Activated CD8-positive, alpha-beta T cell treated with anti-CD3 and anti-CD28 coated beads for 36 hours (primary cell): ENCODE results near the gene PLA2G2E. TPM values are rescaled to one million over a fixed set of nuclear protein-coding genes. Genes with fewer than 3 reads are reported as not detected.

Source experiments
- ATAC-seq: fragments of 200-7000 bp; cut with Tn5 transposase; one replicate; pipeline ENCODE4 v1.10.0; 2021; ENCODE audit warnings: mild to moderate bottlenecking, moderate library complexity
- CTCF ChIA-PET: fragments of 350-600 bp; sonication (Branson Sonifier 250); formaldehyde crosslinking; loops from one replicate; lab custom pipeline; 2021; ENCODE audit warnings: antibody characterized with exemption; lab: Charles Lee
- POLR2A ChIA-PET: fragments of 350-600 bp; sonication (Branson Sonifier 250); formaldehyde crosslinking; loops from one replicate; lab custom pipeline; 2021; ENCODE audit warnings: antibody characterized with exemption; lab: Charles Lee
- DNase-seq: peaks from one replicate; pipeline ENCODE4 v3.0.0-alpha.2; 2020
- H3K27ac Mint-ChIP-seq: one replicate; pipeline ENCODE4 v1.8.0; 2021; ENCODE audit warnings: mild to moderate bottlenecking, mixed read lengths
- H3K27me3 Mint-ChIP-seq: one replicate; pipeline ENCODE4 v1.8.0; 2021; ENCODE audit warnings: mixed read lengths
- H3K36me3 Mint-ChIP-seq: one replicate; pipeline ENCODE4 v1.8.0; 2021; ENCODE audit warnings: low read depth, mixed read lengths
- H3K4me1 Mint-ChIP-seq: one replicate; pipeline ENCODE4 v1.8.0; 2021; ENCODE audit warnings: low read depth, mixed read lengths
- H3K4me3 Mint-ChIP-seq: one replicate; pipeline ENCODE4 v1.8.0; 2021; ENCODE audit warnings: mild to moderate bottlenecking, moderate library complexity, mixed read lengths
- H3K9me3 Mint-ChIP-seq: one replicate; pipeline ENCODE4 v1.8.0; 2021; ENCODE audit warnings: mixed read lengths
- CTCF ChIP-seq: fragments of 200-600 bp; IDR thresholded peaks from one replicate; pipeline ENCODE4 v1.8.0; 2022; ENCODE audit warnings: antibody characterized with exemption, mild to moderate bottlenecking
- intact Hi-C: fragments of 100-400 bp; cut with micrococcal nuclease; formaldehyde crosslinking; loops from one replicate; pipeline ENCODE4 v1.10.0; 2022
- total RNA-seq, 2 experiments: library from RNA; stranded (reverse); gene quantifications; one replicate each; pipeline ENCODE4 v1.2.3, GENCODE V29; 2021

PLA2G2E gene
- total RNA-seq, 2 experiments from 2014 or later = not detected

GRCh38 chr1:19901653-19902052, 21.8 kb downstream of the PLA2G2E start:
- Mint-ChIP-seq H3K4me1 (no peaks in the 10 kb centered on the region), H3K9me3 (no peaks in the 10 kb centered on the region), H3K36me3 (peaks cover 35% of the 10 kb centered on the region), H3K4me3 (no peak overlapping the region), H3K27ac (no peak overlapping the region), H3K27me3 (no peaks in the 10 kb centered on the region)
- ChIA-PET POLR2A (interaction anchor here (0.6 kb wide), 1 partner anchor 1424 kb away, joined by 3 read pairs; no protein-coding TSS in a partner anchor), CTCF (no interaction called here)
- intact Hi-C loops = no loop called here
- TF ChIP-seq CTCF = no peak
- DNase-seq = no peak
- no peak for ATAC-seq

DNA sequence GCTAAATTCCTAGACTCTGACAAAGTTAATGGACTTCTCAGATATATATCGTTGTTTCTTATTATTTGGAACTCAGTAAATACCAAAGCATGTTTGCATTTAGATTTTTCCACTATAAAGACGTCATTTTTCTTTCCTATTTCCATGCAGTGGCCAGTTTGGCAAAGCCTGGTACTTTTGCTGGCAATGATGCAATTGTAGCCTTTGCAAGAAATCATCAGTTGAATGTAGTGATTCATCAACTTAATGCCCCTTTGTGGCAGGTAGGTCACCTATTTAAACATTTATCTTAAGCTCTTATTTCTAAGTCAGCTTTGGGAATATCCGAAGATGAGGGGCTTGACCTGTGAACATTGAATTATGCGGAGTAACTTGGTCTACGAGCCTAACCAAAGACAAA, 29.2 kb downstream of the PLA2G2E start:
- Mint-ChIP-seq H3K4me3 (no peak overlapping the region), H3K27me3 (no peaks in the 10 kb centered on the region), H3K9me3 (no peaks in the 10 kb centered on the region), H3K27ac (no peak overlapping the region), H3K36me3 (peaks cover 35% of the 10 kb centered on the region), H3K4me1 (peaks cover 2% of the 10 kb centered on the region)
- intact Hi-C loops = no loop called here
- ChIA-PET CTCF (interaction anchor here (0.7 to 3.2 kb wide), 2 partner anchors 12 to 264 kb away, joined by 3 to 20 read pairs; partner anchors contain the start of gene OTUD3), POLR2A (interaction anchor here (1.0 to 1.7 kb wide), 3 partner anchors 9 to 16 kb away, joined by 3 to 4 read pairs (median 4); no protein-coding TSS in a partner anchor)
- DNase-seq = no peak
- no peak for ATAC-seq
- no peak for TF ChIP-seq CTCF

DNA sequence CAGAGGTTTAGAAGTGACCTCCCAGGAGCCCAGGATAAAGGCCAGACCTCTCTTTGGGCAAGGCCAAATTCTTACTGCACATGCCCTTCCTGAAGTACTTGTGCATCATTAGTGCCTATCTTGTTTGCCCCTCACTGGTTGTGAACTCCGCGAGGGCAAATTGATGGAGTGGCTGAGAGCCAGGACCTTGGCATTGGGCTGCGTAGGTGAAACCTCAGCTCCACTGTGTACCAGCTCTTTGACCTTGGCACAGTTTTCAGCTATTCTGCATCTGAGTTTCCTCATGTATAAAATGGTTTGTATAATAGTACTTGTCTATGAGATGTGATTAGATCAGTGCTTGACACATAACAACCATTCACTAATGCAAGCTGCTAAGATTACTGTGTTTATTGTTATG, 29.7 kb downstream of the PLA2G2E start:
- Mint-ChIP-seq H3K9me3 (no peaks in the 10 kb centered on the region), H3K4me1 (peaks cover 3% of the 10 kb centered on the region), H3K27me3 (no peaks in the 10 kb centered on the region), H3K4me3 (no peak overlapping the region), H3K27ac (no peak overlapping the region), H3K36me3 (peaks cover 30% of the 10 kb centered on the region)
- intact Hi-C loops = no loop called here
- no peak for TF ChIP-seq CTCF
- ATAC-seq = no peak
- ChIA-PET CTCF (interaction anchor here (0.7 to 3.2 kb wide), 2 partner anchors 12 to 264 kb away, joined by 3 to 20 read pairs; partner anchors contain the start of gene OTUD3), POLR2A (interaction anchor here (1.3 to 1.7 kb wide), 2 partner anchors 10 to 16 kb away, joined by 4 read pairs; no protein-coding TSS in a partner anchor)
- DNase-seq = no peak

GRCh38 chr1:19892628-19893168, 30.7 kb downstream of the PLA2G2E start:
- CTCF ChIA-PET = interaction anchor here (3.2 kb wide), 1 partner anchor 11 kb away, joined by 20 read pairs; the partner anchor contains the start of gene OTUD3

More at GRCh38 chr1:19892628-19893168, 30.7 kb downstream of the PLA2G2E start:
- no peak for DNase-seq
- POLR2A ChIA-PET = interaction anchor here (1.7 kb wide), 1 partner anchor 11 kb away, joined by 4 read pairs; no protein-coding TSS in a partner anchor
- TF ChIP-seq CTCF = no peak
- no peak overlapping the region for H3K4me3 Mint-ChIP-seq
- H3K27ac Mint-ChIP-seq = no peak overlapping the region
- peaks cover 29% of the 10 kb centered on the region for H3K36me3 Mint-ChIP-seq
- intact Hi-C loops = no loop called here
- H3K9me3 Mint-ChIP-seq = no peaks in the 10 kb centered on the region
- peaks cover 11% of the 10 kb centered on the region for H3K4me1 Mint-ChIP-seq
- H3K27me3 Mint-ChIP-seq = no peaks in the 10 kb centered on the region
- ATAC-seq = no peak
